DMS 273 treated with DMSO at 0.1 percent for 48 hours (cell line): Measurements from ENCODE around the gene PLXNA2.
A peak's percentile ranks its signal among the peaks of the same experiment; 100 is the strongest.

Experiments used
- DNase-seq: peaks from one replicate; lab custom pipeline; 2025; lab: John Stamatoyannopoulos, UW

PLXNA2 gene

DNA sequence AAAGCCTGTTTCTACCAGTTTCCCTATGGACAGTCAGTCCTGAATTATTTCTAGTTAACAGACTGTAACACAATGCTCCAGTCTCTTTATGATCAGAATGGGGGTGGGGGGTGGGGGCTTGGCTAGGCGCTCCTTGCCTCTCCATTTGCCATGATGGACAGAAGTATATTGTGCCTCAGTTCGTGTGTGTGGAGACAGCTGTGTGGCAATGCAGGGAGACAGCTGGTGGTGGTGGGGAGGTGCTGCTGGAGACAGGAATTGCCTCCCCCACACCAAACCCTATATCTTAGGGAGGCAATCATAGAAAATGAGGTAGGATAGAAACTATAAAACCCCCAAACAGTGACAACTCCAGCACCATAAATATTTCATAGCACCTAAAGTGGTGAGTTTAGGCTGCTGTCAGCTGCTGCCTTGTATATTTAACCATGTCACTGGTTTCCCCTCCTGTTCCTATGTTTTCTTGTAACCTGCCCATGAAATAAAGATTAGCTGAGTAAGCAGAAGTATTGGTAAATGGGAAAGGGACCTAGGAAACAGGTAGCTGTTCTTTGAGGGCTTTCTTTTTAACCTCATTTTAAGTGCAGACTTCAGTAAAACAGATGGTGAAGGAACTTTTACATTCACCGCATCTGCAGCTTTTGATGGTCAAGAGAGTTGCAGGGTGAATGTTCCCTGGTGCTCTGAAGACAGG, 3.4 kb downstream of the PLXNA2 start:
- DNase-seq, result no peak

DNA sequence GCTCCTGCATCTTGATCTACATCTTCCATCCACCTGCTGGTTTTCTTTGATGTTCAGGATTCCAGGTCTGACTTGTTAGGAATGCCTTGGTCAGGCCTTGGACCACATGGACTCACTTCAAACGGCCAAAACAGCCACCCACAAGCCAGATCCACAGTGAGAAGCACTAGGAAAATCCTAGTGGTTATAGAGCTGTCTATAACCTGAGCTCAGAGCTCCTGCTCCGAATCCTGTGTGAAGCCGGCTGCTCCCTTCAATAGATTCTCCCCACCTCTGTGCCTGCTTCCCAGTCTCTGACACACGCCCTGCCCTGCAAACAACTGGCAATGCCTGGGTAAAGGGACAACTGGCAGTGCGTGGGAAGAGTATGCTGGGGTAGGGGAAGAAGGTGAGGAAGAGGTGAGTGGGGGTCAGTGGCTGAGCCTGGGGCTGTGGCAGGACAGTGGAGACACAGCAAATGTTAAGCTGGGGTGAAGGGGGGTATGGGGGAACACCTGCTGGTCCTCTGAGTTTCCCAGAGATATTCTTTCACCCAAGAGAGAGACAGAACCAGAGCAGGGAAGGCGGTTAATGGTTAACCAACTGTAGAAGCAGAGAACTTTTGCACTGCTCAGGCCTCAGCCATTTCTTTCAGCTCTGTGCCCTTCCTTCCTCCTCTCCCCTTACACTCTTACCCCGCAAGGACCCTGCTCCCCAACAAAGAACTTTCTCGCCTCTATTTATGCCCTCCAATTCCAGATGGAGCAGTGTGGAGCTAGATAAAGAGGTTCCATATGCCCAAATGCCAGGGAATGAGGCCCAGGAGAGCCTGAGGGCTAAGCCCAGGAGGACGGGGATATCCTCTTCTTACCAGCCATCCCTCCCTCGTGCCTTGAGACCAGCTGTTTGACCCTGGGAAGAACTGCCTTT, 4.5 kb downstream of the PLXNA2 start:
- no peak for DNase-seq

DNA sequence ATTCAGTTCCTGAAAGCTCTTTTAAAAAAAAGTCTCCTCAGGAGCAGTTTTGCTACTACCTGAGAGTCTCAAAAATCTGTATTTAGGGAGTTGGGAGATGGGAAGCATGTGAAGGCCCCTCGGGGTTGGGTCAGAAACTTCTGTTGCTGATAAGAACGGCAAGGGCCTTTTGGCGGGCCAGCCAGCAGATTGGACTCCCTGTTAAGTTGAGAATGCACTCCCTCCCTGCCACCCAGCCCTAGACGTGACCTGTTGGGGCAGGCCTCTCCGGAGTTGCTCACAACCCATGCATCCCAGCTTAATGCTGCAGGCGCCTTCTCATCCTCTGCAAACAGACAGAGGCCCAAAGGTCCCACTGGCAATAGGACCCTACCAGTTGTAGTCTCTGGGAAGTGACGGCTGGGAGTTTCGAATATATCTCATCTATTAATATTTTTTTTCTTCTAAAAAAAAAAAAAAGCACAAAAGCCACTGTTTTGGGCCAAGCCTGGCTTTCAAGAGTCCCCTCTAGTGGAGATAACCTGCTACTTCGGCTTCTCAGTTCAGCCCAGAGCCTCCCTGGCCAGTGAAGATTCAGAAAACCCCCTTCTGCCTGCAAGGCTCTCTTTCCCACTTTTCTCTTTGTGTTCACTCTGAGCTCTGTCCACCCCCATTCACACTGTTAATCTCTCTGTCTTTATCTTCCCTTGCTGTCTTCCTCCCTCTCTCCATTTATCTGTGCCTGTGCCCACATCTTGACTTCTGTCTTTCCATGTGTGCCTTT, 5.3 kb downstream of the PLXNA2 start:
- DNase-seq, result no peak

DNA sequence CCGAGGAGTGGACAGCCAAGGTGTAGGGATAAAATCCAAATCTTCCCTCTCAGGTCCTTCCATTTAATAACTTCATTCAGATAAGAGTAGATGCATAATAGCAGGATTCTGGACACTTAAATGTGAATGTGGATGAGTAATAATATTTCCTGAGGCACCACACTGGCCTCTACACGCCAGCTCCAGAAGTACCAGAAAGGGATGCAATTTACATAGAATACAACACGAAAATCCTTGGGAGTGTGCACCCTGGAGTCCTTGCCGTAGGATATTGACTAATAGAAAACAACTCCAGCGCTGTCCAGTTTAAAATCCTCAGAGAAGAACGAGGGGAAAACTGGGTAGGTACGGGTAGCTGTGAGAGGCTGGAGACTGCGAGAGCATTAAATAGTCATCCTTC, 6.9 kb downstream of the PLXNA2 start:
- DNase-seq, result no peak

DNA sequence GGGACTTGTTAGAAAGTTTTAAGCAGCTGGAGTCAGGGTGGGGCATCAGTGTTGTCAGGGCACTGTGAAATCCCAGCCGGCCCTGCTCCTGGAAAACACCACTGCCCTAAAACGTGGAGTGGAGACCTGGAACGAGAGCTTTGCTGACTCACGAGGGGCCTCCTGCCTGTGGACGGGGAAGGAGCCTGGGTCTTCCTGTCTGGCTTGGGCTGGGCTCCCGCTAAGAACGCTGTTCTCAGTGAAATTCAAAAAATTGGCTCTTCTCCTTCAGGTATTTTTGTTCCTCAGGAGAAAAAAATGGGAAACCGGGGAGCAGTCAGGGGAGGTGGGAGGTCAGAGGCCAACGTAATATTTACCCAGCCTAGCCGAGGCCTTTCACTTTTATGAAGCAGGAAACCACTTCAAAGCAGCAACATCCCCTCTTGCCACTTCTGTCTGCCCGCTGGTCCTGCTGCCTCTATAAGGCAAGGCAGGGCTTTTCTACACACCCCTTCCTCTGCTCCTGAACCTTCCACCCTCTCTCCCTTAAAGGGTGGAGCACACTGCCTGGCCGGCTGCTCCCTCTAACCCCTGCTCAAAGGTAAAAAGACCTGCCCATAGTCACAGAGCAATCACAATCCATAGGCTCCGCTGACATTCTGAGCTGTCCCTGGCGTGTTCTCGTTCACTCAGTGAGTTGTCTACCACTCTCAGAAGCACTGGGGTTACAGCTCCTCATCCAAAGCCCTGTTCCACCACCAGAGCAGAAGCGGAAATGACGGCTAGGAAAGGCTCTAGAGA, 8.0 kb downstream of the PLXNA2 start:
- DNase-seq, result no peak

DNA sequence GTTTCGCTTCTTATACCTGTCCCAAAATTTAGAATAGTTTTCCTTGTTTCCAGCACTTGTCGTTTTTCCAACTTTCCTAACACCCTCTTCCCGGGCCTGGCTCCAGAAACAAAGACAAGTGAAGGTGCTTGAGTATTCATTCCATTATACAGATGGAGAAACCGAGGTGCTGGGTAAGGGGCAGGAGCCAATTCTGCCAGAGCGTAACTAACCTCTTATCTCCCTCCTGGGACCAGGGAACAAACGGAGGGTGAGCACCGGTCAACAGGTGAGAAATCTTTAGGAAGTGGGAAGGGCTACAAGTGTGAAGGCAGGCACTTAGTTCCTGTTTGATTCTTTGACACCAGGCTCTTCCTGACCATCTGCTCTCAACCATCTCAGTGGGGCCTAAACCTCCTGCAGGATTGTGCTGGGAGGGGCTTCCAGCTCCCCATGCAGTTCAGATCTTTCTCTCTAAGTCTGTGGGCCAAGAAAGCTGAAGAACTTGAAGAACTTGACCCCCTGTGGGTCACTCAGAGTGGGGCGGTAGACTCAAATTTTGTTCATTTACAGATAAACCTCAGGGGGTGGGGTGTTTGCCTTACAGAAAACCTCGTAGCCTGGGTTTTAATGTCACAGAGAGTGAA, 8.7 kb downstream of the PLXNA2 start:
- DNase-seq, result no peak

DNA sequence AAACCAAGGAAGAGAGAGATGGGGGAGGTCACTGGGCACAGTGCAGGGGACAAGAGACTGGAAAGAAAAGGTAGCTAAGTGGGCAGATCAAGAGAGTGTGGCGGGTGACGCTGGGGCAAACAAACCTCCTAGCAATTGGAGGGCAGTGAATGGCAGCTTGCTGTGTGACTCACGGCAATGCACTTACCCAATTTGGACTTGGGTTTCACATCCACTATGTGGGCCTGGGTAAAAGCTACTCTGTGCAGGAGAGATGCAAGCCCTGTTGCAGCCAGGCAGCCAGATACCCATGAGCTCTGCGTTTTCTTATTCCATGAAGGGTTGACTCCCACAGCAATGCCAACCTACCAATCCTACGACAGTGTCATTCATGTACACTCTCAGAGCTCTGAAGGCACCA, 9.5 kb downstream of the PLXNA2 start:
- no peak for DNase-seq

DNA sequence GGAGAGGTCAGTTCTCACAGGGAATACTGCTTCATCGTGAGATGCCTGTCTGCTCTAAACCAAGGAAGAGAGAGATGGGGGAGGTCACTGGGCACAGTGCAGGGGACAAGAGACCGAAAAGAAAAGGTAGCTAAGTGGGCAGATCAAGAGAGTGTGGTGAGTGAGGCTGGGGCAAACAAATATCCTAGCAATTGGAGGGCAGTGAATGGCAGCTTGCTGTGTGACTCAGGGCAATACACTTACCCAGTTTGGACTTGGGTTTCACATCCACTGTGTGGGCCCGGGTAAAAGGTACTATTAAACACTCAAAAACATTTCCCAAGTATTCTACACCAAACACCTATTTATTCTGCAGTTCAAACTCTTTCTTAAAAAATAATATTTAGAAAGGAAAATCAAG, 10.2 kb downstream of the PLXNA2 start:
- no peak for DNase-seq

DNA sequence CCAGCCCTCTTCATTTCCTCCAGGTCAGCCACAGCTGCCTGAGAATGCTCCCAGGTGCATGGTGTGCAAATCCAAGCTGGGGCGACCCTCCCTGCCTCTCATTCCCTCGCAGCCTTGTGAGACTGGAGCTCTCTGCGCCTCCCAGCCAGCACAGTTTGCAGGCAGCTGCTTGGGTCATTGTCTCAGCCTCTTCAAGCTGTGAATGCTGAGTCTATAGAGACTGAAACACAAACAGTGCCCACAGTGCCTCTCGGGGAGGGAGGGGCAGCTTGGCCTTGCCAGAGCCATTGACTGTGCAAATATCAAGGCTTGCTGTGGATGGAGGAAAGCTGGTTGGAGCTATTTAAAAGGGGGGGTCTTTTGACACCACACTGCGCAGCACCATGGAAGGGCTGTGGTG, 10.6 kb downstream of the PLXNA2 start:
- DNase-seq, result no peak

DNA sequence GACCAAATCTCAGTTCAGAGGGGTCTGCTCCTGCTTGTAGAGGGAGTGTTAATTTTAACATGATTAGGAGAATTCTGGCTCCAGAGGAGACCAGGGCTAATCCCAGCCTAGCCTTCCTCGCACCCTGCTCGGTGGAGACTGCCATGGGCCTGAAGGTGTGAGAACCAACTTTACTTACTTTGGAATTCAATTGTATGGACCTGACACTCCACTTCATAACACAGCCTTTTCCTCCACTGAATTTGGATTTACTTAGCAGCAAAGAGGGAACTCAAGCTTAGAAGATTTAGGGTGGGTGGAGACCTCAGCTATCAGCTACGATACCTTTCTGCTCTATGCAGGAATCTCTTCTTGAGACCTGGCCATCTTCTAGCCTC, 11.5 kb downstream of the PLXNA2 start:
- no peak for DNase-seq

DNA sequence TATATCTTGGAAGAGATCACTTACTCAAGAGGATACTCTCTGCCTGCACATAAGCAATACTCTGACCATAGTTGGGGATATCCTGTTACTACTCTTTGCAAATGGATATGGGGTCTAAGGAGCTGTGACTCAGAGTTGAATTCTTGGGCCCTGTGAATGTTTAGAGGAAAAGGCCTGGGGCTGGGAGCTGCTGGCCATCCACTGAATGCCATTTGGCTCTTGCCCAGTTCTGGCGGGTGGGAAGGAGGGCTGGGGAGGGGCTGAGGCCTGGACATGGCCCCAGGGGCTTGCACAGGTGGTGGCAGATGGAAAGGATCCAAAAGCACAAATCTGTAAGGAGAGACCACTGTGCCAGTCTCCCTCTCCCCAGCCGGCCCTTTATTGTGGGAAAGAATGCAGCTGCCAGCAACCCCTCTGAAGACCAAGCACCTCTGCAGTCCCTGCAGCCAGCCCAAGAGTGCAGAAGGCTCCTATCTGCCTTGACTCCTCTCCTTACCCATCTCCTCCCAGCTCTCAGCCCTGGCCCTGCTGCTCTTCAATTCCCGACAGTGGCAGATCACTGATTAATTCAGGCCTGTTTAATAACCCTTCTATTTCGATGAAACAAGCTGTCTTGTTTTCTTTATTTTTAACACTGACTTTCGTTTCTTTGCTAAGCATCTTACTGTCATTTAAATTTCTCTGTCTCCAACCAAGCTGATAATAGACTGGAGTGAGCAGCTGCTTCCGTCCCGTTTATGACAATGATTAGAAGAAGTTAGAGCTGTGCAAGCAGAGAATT, 12.1 kb downstream of the PLXNA2 start:
- peak; percentile 26 for DNase-seq

DNA sequence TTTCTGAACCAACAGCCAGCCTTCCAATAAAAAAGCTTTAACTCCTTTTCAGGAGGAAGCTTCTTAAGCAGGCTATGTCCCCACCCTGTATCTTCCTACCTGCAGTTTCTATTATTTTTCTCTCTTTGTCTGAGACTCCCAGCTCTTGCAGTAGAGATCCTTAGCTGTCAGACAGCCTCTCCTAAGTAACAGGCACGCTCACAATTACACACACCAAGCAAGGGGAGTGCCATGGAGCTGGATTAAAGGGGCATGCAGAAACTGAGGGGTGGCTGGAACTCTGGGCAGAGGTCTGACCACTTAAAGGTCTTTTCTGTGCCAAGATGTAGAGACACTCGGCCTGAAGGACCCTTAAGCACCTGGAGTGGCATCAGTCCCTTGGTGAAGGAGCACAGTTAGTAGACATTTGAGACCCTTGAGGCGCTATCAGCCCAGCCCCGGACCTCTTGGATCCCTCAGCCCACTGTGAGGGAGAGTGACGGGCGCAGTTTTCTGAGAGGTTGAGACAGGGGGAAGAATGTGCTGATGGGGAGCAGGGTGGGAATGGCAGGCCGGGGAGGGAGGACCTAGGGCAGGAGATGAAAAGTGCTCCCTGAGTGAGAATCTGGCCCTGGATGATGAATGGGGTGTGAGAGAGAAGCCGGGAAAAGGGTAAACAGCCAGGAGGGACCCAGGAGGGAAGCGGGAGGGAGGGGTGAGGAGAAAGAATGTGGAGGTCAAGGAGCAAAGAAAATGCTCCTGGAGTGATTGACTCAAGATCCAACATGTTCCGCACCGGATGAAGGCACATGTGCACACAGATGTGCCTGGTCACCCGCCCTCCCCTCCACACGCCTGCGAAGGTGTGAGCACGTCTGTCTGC, 13.3 kb downstream of the PLXNA2 start:
- DNase-seq, result no peak

DNA sequence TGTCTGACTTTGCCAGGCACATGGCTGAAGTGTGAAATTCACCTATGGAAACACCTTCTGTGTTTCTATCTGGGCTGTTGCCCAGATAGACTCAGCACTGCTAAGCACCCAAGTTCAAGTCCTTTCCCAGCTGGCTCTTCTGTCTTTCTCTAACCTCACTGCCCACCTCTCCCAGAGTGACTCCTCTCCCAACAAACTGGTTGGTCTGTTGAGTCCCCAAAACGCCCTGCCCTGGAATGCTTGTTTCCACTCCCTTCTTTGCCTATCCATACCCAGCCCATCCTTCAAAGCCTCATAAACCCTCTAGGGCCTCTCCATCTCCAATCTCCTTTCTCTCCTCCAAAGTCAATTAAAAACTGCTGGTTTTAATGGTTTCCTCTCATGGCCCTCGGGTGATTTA, 15.6 kb downstream of the PLXNA2 start:
- DNase-seq, result no peak

DNA sequence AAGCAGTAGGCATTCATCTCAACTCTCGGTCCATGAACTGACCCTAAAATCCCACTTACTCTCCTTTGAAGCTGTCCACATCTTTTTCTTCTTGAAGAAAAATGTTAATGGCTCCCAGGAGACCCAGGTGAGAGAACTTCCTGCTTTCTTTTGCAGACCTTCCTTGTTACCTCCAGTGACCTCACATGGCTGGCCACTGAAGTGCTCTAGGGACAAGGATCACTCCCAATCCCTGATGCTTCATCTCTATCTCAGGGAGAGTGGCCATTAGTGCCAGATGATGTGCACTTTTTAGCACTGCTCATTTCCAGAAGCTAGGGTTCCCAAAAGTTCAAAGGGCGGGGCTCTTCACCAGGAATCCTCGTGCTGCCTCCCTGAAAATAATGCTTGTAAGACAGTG, 16.2 kb downstream of the PLXNA2 start:
- DNase-seq, result no peak

DNA sequence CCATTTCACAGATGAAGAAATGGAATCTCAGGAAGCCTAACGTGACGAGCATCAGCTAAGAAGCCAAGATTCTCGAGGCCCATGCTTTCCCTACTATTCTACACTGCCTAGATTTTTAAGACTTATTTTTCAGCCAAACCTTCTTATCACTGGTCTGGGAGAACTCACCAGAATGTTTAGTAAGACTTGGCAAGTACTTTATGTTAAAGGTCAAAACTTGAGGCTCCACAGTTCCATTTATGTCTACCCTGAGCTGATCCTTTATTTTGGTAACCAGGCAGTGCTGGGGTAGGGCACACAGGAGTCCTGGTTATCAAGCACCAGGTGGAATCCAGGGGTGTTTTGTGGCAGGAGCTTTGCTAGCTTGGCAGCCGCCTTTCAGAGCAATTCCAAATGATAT, 16.8 kb downstream of the PLXNA2 start:
- DNase-seq, result no peak

DNA sequence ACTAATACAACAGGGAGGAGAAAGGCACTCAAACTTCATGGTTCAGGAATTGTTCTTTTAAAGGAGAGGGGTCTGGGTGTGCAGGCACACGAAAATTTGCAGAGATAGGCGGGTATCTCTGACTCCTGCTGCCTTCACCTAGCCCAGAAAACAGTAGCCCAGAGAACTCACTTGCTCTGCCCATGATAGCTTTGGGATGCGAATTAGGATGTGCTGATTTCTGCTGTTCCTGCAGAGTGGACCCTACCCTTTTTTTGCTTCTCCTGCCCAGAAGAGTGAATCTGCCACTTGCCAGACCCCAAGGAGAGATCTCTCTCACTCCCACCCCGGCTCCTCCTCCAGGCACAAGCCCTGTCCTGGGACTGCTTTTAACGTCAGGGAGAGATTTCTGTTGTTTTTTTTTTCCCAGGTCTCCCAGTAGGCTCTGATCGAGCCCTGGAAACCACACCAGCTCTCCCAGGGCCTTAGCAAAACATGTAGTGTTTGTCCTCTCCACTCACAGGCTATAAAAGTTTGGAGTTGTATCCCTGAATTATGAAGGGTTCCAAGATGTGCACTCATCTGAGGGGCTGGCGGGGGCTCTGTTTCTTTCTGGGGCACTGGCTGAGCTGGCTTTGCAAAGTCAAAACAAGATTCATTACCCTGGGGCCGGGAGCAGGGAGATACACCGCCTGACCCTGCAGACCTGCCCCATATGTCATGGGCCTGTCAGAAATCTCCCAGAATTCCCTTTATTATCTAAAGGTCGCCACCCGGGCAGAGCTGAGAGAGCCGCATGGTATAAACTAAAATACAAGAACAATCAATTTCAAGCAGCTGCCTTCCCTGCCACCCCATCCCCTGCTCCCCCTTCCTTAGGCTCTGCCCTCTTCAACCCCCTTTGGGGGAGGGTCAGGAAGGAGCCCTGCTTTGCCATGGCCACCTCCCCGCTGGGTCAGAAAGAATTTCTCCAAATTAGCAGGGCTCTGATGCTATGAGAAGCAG, 17.9 kb downstream of the PLXNA2 start:
- DNase-seq, result no peak

DNA sequence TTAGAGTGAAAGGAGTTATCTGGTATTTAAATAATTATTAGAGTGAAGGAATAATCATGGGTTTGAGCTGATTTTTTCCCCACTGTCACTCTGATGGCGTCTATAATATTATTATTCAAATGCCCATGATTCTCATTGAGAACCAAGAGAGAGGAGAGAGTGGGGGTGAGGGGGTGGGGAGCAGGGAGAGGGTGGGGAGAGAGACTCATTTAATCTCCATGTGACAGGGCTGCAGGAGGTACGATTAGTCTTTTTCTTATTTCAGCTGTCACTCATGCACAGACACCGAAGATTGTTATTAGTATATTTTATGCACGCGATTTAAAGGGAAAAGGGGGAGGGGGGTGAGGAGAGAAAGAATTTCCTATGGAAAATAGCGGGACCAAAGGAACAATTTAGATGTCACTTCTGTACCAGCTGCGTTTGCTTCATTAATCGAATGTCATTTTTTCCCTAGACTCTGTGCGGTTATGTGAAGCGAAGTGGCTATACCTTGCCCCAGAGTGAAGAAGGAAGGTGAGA, 19.9 kb downstream of the PLXNA2 start:
- DNase-seq, result no peak

DNA sequence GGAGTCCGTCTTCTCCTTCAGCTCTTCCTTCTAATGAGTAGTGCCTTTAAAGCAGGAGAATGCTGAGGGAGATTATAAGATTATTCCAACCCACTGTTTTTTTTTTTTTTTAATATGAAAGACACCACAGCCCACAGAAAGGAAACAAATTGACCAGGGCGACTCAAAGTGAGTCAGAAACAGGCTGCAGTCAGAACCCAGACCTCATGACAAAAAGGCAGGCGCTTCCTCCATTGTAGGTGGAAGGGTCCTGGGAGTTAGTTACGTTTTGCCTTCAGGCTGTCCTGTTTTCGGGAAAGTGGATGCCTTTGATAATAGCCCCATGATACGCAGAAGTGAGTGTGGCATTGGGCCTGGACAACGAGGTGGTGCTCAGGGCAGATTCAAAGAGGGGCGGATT, 21.0 kb downstream of the PLXNA2 start:
- DNase-seq, result no peak
